ENCODE measurements around the gene RUVBL2. TPM values are rescaled to one million over a fixed set of nuclear protein-coding genes. Genes with fewer than 3 reads are reported as not detected.
A peak's percentile ranks its signal among the peaks of the same experiment; 100 is the strongest.

Gene RUVBL2
- total RNA-seq, 1 donor from 2014 or later, result 125 TPM

DNA sequence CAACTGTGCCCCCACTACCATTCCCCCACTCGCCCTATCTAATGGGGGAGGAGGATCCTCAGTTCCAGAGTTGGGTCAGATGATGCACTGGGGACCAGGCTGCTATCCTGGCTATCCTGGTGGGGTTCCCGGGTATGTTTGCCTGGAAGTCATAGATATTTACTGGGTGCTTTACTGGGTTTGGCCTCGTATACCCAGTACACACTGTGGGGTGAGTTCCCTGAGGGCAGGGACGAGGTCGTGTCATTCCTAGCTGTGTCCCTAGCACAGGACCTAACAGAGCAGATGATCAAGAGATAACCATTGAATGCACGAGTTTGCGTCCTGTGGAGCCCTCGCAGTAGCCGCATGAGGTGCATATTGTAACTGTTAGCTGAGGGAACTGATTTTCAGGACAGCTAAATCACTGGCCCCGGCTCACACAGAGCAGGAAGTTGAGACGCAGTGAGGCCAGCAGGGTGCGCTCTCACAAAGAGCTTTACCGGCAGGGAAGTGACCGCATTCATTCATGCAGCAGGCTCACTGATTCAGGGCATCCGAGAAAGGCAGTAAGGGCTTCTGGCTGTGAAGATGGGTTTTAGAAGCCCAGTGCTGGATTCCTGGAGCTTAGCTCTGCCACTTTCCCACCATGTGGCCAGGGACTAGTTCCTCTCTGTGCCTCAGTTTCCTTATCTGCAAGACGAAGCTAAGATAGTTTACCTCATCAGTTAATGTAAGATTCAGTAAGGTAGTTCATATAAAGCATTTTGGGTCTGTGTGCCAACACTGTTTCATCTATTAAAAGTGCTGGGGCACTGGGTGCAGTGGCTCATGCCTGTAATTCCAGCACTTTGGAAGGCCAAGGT lies 6.0 kb downstream of the RUVBL2 start:
- peaks cover 26% of the 10 kb centered on the region for H3K4me1 Mint-ChIP-seq
- H3K36me3 Mint-ChIP-seq (ENCODE audit: low read depth), result peaks cover 4% of the 10 kb centered on the region
- no peaks in the 10 kb centered on the region for H3K27me3 Mint-ChIP-seq (ENCODE audit: low read depth)
- TF ChIP-seq CTCF (conservative IDR thresholded peaks at IDR 0.05), result peak; percentile 76
- peak overlapping the region; percentile 72 for H3K4me3 Mint-ChIP-seq
- no peaks in the 10 kb centered on the region for H3K9me3 Mint-ChIP-seq
- peak overlapping the region; percentile 67 for H3K27ac Mint-ChIP-seq (ENCODE audit: unreplicated experiment)
- peak; percentile 75 for DNase-seq (ENCODE audit: low read depth, low spot score)

GRCh38 chr19:49004133-49004532 lies 10.4 kb downstream of the RUVBL2 start:
- H3K4me3 Mint-ChIP-seq, result no peak overlapping the region
- no peak for DNase-seq (ENCODE audit: low read depth, low spot score)

GRCh38 chr19:49004964-49005614 lies 11.4 kb downstream of the RUVBL2 start:
- Mint-ChIP-seq H3K4me1 (no peaks in the 10 kb centered on the region), H3K36me3 (ENCODE audit: low read depth) (peaks cover 4% of the 10 kb centered on the region)

More at GRCh38 chr19:49004133-49004532, 10.4 kb downstream of the RUVBL2 start:
- H3K4me1 Mint-ChIP-seq, result peaks cover 8% of the 10 kb centered on the region
- peaks cover 6% of the 10 kb centered on the region for H3K36me3 Mint-ChIP-seq (ENCODE audit: low read depth)
- no peaks in the 10 kb centered on the region for H3K27me3 Mint-ChIP-seq (ENCODE audit: low read depth)
- no peak for TF ChIP-seq CTCF (conservative IDR thresholded peaks at IDR 0.05)
- H3K27ac Mint-ChIP-seq (ENCODE audit: unreplicated experiment), result no peak overlapping the region
- no peaks in the 10 kb centered on the region for H3K9me3 Mint-ChIP-seq

DNA sequence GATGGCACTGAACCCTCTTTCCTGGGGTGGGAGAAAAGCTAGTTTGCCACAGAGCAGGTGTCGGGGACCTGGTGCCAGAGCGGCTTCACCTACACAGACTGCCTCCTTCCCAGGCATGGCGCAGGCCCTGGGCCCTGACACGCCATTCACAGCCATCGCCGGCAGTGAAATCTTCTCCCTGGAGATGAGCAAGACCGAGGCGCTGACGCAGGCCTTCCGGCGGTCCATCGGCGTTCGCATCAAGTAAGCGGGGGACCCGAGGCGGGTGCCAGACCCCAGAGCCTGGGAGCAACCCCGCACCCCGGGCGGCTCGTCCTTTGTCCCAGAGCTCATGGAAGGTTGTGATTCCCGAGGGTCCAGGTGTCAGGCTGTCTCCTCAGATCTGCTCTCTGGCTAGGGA lies 13.2 kb downstream of the RUVBL2 start:
- Mint-ChIP-seq H3K4me3 (no peak overlapping the region), H3K4me1 (no peaks in the 10 kb centered on the region), H3K36me3 (ENCODE audit: low read depth) (peaks cover 7% of the 10 kb centered on the region), H3K27ac (ENCODE audit: unreplicated experiment) (no peak overlapping the region), H3K9me3 (no peaks in the 10 kb centered on the region), H3K27me3 (ENCODE audit: low read depth) (no peaks in the 10 kb centered on the region)
- no peak for TF ChIP-seq CTCF (conservative IDR thresholded peaks at IDR 0.05)
- no peak for DNase-seq (ENCODE audit: low read depth, low spot score)

More at GRCh38 chr19:49004964-49005614, 11.4 kb downstream of the RUVBL2 start:
- peak overlapping the region; percentile 19 for H3K27ac Mint-ChIP-seq (ENCODE audit: unreplicated experiment)
- no peaks in the 10 kb centered on the region for H3K27me3 Mint-ChIP-seq (ENCODE audit: low read depth)
- no peak for DNase-seq (ENCODE audit: low read depth, low spot score)
- no peaks in the 10 kb centered on the region for H3K9me3 Mint-ChIP-seq
- H3K4me3 Mint-ChIP-seq, result no peak overlapping the region
- TF ChIP-seq CTCF (conservative IDR thresholded peaks at IDR 0.05), result no peak

- Mint-ChIP-seq H3K4me3 (no peak overlapping the region), H3K27ac (ENCODE audit: unreplicated experiment) (no peak overlapping the region), H3K27me3 (ENCODE audit: low read depth) (no peaks in the 10 kb centered on the region), H3K4me1 (no peaks in the 10 kb centered on the region), H3K36me3 (ENCODE audit: low read depth) (peaks cover 5% of the 10 kb centered on the region), H3K9me3 (no peaks in the 10 kb centered on the region)
- no peak for TF ChIP-seq CTCF (conservative IDR thresholded peaks at IDR 0.05)
- no peak for DNase-seq (ENCODE audit: low read depth, low spot score)
Observed at GRCh38 chr19:49009828-49010227, 16.1 kb downstream of the RUVBL2 start.
